ENCODE data around the gene MB.

DNA sequence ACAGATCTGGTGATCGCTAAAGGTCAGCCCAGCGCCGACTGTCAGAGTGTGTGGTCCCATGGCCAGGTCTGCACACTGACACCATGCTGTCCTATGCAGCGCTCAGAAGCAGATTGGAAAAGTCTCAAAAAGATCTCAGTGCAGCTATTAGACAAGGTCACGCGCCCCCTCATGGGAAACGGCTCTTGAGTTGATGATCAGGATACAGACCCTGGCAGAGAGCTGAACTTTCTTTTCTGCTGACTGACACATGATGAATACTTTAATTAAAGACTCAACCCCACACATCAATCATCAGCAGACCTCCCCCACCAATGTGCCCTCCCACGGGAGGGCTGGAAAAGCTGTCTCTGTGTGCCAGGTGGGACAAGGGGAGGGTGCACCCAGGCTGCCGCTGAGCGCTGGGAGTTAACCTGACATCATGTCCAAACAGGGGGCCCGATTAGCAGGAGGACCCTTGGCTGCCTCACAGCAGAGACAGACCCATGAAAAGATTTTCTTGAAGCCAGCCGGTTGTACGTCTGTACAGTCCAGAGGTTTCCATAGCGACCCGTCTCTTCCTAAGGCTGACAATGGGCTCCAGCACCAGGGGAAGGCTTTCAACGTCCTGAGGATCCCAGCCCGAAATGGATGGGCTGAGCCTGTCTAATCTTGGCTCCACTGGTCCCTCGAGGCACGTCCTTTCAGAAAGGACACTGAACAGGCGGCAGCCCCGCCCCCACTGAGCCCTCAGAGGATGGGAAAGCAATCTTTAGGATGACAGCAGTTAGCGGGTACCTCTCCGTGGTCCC lies 49.6 kb downstream of the MB start:
- TF ChIP-seq GATA2 (IDR thresholded peaks at IDR 0.05; ENCODE audit: low read depth, low read length) = no peak
- no peak for TF ChIP-seq GATA3 (IDR thresholded peaks at IDR 0.05; ENCODE audit: low read depth, low read length)

Data from SH-SY5Y (cell line).